Nucleus accumbens (tissue), 56 donors: ENCODE data around the gene CHRNA1.

Source experiments
- DNase-seq, 56 donors: peaks; one replicate each; lab custom pipeline; 2025; lab: John Stamatoyannopoulos, UW

Gene CHRNA1

DNA sequence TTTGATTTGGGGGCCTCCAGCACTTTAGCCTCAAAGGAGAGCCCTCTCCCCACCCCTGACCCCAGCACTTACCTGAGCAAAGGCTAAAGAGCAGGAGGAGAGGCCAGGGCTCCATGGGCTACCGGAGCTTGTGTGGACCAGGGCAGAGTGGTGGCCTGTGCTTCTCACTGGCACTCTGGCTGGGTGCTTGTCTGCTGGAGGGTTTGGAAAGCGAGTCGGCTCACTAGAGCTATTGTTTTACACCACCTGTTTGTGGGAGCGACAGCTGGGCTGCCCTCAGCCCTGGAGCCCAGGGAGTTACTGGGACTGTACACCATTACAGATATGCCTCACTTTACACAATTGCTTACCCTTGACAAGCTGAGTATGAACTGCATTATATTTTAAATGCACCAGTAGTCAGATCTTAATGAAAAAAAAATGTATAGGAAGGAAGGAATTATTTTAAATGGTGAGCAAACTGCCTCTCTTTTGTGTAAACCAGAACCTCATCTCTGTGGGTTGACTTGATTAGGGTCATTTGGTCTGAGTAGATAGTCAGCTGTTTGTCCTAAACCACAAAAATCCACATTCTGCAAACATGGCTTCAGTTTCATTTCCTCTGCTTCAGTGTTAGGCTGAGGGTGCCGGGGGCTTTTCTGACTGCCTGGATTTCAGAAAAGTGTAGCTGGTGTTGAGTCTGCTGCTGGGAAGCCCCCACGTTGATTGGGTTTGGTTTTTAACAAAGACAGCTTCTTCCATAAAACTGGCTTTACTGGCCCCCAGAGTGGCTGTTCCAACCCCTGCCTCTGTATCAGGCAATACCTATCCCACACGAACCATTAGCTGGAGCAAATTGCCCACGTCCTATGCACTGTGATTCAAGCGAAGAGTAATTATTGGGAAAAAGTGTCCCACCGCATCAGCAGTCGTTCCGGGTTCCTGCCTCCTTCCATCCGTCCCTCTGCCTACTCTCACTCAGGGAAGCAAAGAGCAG lies at the start of gene CHRNA1:
TSS of gene CHRNA1 (minus strand) at position 193 of the 976 bp plus-strand sequence. CDS start at position 115, 78 bp downstream.
- no peak for DNase-seq

DNA sequence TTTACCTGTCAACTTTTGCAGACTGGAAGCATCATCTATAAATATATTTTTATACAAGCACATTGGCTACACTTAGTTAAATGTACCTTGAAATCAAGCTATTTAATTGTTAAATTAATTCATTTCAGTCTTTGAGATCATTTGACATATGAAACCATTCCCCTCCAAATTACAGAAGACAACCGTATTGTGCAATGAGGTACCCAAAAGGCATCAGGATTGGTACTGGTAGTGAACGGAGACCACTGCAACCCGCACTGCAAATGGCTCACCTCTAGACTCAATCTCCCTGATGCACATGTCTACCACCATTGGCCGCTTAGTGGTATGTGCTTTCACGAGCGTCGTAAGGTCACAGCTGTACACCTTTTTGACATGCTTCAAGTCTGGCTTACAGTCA lies 47.8 kb upstream of the CHRNA1 start:
- DNase-seq = no peak

DNA sequence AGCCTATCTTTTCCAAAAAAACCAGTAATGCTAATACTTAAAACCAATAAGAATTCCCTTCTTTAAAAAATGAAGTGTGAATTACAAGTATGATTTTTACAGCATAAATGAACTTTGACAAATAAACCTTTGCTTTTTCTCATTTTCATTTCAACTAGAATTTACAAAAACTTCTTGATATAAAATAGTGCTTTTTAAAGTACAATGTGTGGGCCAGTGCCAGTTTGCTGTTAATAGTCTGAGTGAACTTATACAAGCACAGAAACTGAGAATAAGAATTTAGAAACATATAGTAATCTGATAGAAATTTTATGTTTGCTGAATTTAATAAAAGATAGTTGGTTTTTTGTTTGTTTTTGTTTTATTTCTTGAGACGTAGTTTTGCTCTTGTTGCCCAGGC lies 43.7 kb upstream of the CHRNA1 start:
- no peak for DNase-seq

DNA sequence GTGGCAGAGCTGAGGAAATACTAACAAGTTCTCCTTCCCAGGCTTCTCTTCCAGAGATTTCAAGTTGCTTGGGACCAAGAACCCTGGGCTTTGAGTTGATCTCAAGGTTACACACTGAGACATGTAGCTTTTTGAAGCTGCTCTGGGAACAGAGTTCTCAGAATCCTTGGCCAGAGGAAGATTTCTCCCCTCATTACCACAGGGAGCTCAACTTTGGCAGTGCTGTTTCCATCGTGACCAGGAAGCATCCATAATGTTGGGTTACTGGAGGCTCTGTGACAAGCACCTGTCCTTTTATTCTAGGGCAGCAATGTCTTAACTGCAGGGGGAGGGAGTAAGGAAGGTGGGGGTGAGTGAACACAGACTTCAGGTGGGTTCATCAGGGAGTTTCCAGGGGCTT lies 41.5 kb upstream of the CHRNA1 start:
- no peak for DNase-seq

DNA sequence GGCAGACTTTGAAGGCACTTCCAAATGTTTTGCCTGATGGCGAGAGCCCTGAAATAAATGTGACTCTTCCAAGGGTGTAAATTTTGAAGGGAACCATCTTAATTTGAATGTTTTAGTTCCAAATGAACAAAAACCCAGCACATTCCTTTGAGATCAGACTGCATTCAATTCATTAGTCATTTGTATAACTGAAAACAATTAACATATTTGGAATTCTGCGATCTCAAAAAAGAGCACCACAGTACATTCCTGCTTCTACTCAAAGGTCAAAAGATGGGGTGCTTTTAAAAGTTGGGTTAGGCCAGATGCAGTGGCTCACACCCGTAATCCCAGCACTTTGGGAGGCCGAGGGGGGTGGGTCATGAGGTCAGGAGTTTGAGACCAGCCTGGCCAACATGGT lies 38.2 kb upstream of the CHRNA1 start:
- DNase-seq = no peak

DNA sequence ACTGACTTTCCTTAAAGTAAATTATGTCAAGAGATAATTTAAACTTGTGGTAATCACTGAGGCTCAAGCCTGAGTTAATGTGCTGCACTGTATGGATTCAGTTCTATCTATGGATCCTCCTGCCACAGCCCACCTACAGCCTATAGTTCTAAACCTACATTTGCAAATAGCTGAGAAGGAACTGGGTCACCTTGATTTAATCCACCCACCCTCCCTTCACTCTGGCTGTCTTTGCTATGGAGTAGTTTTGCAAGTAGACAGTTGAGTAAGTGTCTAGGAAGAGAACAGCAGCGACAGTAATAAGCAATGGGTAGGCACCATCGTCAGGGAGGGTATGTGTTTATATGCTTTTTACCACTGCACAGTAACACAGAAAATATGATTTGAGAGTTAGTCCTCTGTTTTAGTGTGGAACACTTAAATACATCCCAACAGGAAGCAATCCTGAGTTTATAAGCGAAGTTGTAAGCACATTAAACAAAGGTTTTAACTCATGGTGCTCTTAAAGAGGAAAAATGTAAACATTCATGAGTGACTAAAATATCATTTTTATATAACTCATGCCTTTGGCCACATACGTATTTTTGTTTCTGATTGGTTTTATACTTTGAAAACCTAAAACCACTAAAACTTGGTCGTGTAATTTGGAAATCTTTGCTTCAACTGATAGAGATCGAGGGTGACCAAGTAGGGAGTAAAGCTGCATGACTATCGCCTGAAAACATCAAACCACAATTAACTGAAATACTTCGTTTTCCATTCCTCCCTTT lies 36.3 kb upstream of the CHRNA1 start:
- DNase-seq = no peak

DNA sequence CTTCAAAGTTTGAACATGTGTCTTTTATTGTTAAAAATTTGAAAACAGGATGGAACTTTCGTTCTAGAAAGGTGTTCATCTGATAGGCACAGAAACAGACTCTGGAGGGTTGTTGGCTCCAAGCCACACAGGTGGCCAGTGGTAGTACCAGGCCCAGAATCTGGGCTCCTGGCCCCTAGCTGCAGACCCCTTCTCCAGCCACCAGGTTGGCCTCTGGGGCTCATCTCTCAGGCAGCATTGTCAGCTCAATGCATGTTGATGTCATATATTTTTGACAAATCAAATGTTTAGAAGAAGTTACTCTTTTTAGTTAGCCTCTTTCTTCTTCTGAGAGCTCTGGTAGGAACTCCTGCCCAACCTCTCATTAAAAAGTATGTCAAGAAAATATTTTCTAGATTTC lies 34.5 kb upstream of the CHRNA1 start:
- no peak for DNase-seq

DNA sequence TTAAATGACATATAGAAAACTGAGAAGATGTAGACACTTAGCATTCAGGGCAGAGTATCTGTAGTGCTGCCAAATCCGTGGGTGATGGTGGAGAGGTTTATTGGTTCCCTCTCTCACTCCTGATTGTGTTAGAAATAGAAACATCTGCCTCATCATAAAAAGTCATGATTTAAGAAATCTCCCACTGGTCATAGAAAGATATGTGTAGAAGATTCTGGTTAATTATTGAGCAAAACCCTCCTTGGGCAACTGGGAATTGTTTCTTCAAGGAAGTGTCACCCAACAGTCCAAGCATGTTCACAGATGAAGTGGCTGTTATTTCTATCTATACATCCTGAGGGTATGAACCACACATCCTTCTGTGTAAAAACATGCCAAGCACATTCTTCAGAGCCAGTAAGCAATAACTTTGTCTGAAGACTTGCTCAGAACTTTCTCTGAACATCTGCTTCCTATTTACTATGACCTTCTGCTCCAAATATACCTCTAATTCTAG lies 33.6 kb upstream of the CHRNA1 start:
- DNase-seq = no peak

DNA sequence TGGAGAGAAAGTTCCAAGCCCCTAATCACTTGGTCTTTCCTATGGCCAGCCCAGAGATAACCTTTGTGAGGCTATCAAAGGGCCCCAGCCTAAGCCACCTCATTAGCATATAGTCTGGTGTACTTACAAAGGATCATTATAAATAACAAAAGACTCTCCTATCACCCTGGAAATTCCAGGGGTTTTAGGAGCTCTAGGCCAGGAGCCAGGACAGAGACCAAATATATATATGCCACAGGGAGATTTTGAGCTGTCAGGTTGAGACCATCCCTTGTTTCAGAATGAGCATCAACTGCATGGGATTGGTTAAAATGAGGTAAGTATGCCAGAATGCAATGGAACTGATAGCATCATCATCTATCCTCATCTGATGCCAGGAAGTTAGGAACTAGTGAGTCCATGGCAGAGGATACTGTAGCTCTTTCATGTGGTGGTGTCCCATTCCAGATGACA lies 32.1 kb upstream of the CHRNA1 start:
- no peak for DNase-seq

DNA sequence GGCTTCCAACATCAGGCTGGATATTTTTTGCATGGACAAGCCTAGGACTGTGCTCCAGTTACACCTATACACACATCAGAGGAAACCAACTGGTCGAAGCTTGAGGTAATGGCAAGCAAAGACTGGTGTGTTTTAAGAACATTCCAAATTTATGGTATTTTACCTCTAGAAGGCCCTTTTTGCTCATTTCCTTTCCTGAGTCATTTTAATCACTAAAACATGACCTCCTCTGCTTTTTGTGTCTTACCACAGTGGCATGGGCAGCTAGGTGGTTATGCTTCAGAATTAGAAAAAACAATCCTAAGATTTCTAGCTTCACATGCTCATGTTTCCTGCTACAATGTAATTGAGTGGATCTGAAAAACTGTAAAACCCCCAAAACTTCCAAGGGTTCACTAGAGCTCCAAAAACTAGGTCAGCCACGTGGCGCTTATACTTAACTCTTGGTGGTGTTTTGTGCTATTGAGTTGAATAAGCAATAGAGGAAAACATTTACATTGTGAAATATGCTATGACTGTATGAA lies 30.6 kb upstream of the CHRNA1 start:
- no peak for DNase-seq

DNA sequence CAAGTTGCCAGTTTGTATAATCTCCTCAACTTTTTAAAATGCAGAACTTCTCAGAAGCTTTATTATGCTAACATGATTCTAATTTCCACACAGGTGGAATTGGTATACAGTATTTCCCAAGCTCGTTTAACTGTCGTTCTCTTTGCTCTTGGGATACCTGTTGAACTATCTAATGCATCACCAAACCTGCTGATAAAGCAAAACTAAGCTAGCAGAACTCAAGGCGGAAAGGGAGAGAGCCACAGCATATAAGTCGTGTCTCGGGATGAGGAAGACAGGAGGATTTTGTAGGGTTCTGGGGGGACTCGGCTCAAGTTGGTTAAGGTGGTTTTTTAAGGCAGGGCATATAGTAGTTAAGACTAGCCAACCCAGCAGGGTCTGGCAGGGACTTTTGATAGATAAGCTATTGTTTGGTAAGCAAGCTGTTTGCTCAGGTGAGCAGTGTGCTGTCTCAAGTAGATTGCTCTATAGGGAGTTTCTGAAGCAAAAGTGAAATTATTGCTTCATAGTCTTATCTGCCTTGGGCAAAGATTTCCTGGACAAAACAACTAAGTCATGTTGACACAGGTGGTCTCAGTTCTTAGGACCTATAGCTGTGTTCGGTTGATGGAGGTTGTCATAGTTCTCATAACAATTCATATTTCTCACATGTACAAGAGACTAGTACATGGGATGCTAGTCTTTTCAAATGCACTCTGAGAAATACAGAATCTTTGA lies 28.2 kb upstream of the CHRNA1 start:
- no peak for DNase-seq

DNA sequence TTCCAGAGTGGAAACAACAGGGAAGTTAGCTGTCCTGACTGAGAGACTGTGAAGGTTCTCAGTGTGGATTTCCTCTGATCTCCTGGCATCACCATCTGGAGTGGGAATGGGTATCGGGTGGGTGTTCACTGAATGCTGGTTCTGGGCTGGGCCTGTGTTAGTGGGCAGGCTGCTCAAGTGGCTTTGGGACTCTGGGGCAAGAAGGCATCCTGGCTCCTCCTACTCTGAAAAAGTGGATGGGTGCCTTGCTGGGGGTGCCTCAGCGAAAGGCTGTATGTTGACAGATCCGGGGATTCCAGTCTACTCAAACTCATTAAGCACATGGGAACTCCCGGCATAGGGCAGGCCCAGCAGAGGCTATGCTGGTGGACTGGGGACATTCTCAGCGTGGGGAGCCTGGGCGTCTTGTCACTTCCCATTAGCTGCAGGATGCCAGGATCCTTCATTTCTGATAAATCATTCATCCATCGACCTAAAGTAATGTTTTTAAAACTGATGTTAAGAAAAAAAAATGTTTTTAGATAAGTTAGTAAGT lies 27.5 kb upstream of the CHRNA1 start:
- no peak for DNase-seq

DNA sequence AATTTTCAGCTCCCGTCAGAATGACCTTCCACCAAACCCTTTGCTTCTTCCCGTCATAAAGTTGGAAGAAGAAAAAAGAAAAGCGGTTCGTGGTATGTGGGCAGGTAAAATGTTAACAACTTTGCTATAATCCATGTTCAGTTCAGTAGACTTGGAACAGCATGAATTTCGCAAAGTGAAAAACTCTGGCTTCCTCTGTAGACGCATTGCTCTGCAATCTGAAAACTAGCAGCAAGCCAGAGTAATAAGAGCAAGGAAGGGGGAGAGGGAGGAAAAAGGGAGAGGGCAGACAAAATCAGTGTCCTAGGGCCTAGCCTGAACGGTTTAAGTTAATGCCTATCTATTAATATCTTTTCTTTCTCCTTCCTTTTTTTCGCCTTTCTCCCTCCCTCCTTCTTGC lies 26.7 kb upstream of the CHRNA1 start:
- DNase-seq = no peak

DNA sequence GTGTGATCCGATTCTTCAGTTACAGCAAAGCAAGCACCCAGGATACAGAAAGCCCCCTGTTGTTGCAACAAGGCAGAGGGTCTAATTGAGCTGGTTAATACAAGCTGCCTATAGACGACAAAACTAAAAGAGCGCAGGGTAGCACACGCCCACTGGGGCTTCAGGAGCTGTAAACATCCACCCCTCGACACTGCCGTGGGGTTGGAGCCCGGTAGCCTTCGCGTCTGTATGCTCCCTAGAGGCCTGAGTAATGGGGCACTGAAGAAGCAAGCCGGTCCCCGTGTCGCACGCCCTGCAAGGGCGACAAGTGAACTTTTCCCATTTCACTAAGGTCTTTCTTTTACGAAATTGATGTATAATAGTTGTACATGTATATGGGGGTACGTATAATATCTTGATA lies 24.7 kb upstream of the CHRNA1 start:
- no peak for DNase-seq

DNA sequence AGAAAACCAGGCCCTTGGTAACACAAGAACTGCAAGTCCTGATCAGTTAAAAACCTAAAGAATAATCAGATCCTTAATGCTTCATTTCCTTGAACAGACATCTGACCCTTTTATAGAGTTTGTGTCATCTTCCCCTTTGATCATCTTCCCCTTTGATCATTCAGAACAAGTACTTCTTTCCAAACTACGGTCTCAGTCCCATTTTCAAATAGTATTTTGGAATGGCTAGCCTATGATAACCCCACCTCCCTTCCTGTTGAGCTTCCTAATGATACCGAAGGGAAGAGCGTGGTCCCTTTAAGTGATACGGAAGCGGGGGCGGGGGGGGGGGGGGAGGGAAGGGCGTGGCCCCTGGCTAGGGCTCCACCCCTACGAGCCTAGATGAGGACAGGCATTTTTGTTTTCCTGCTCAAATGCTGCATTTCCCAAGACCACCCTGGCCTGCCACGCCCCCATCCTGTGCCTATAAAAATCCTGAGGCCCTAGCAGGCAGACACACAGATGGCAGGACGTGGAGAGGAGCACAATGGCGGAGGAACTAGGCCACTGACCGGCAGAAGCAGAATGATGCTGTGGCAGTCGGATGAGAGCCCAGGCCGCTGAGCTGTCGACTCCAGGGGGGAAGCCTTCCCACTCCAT lies 24.1 kb upstream of the CHRNA1 start:
- DNase-seq = no peak

DNA sequence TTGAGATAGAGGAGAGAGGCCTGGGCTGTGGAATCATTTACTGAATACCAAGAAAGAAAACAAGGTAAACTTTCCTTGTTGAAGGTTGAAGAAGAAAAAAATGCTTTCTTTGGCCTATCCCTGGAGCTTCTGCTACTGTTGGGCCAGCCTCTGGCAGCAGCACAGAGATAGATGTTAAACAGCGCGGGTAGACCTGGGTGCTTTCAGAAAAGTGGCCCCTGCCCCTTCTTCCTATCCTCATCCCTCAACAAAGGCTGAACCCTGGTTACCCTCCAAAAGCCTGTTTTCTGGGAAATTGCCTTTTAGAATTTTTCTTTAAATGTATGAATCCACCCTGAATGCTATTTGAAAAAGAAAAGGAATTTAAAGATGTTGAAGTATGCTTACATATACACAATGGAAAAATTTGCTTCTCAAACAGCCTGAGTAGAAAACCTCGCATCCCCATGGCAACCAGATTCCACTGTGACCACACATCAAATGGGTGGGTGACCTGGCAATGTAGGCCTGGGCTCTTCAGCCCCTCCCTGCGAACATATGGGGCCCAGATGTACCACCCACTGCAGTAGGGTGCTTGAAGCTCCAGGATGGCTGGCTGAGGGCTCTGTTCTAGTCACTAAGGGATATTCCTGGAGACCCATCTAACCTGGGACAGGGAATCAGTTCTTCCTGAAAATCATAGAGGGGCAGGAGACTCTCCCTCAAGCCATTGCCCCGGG lies 23.4 kb upstream of the CHRNA1 start:
- DNase-seq = no peak

DNA sequence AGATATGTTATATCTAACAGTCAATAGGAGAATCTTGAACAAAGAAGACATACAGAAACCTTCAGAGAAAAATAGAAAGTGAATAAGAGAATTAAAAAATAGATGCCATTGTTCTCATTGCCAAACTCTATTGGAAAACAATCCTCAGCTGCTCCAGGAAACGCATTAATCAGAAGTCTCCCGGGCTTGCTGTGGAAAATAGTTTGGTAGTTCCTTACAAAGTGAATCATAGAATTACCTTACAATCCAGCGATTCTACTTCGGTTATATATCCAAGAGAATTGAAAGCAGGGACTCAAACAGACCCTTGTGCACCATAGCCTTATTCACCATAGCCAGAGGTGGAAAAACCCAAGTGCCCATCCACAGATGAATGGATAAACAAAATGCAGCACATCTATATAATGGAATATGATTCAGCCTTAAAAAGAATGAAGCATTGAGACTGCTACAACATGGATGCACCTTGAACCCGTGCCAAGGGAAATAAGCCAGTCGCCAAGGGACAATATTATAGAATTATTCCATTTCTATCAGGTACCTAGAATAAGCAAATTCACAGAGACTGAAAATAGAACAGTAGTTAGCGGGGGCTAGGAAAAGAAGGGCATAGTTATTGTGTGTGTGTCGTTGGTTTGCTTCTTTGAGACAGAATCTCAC lies 21.9 kb upstream of the CHRNA1 start:
- DNase-seq = no peak

DNA sequence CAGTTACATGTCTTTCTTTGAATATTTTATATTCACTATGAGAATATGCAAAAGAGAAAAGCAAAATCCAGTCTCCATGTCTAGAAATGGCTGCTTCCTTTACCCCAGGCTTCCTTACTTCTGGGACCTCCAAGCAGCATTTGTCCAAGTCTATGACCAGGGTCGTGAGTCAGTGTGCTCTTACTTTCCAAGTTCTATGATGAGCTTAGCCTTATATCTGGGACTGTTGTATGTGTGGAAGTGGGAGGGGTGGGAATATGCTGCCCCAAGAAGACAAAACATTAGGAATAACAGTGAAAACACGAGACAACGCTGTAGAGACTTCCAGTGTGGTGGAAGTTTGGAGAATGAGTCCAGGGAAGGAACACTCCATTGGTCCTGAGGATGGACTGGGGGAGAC lies 21.2 kb upstream of the CHRNA1 start:
- DNase-seq = no peak

DNA sequence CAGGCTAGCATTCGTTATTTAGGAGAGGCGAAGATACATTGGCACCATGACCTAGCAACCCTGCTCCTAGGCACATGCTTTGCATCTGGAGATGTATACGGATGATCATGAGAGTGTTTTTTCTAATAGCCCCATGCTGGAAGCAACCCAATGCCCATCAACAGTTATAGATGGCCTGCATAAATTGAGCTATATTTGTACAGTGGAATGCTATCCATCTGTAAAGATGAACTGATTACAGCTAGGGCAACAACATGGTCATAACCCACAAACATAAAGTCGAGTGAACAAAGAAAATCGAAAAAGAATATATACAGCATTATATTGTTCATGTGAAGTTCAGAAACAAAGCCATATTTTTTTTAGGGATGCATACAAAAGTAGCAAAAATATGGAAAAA lies 20.6 kb upstream of the CHRNA1 start:
- DNase-seq = no peak
